HT-29 (cell line): Measurements from ENCODE around the gene ANKRD11. TPM values are rescaled to one million over a fixed set of nuclear protein-coding genes. Genes with fewer than 3 reads are reported as not detected.
"Not testable (repeated sequence)": the region's sequence is repeated elsewhere in the genome, so short reads cannot be mapped to it uniquely, and the experiment has no call there.

Source experiments
- DNase-seq: peaks from one replicate; pipeline ENCODE4 v3.0.0-alpha.2; 2015; ENCODE audit warnings: low spot score
- small RNA-seq: library from RNA; depleted of rRNA; stranded (forward); fragments of <200 nt; gene quantifications from one replicate; pipeline ENCODE3, GENCODE V24; 2014
- total RNA-seq: library from RNA; depleted of rRNA; stranded (reverse); fragments of >200 nt; shearing (Covaris generic); gene quantifications from 2 replicates; pipeline ENCODE4 v1.2.3, GENCODE V29; 2014; rRNA removed

ANKRD11 gene
- total RNA-seq, 1 experiment from 2014 or later = 122 TPM

DNA sequence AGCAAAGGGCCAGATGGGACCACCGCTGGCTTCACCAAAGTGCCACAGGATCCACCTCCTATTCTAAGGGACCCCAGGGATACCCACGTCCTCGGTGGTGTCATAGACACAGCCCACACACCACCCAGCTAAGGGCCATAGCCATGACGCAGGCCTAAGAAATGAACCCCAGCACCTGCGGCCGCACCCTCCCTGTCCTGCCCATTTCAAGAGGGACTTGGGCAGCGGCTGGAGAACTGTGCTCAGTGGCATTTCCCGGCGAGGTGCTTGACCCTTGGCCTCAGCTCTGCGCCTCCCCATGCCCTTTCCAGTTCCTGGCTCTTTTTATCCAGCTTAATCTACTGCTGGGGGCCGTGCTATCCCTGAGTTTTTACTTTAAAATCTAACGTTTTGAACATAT is 245.6 kb downstream of the ANKRD11 start:
- no peak for DNase-seq

GRCh38 chr16:89244264-89244663 is 246.1 kb downstream of the ANKRD11 start:
- DNase-seq = not testable (repeated sequence)

DNA sequence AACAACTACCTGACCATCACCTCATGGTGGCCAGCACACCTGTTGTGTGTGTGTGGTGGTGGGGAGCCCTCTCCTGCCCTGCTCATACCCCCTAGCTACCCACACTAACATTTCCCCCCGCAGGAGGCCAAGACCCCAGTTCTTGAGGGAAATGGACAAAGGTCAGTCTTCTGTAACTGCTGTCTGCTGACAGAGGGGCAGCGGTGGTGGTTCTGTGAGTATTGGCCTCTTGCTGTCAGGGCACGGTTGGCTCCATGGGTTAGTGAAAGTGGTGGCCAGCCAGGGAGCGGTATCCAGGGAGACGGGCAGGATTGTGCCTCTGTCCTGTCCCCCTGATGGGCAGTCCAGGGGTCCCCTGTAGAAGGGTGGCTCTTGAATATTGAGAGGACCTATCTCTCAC is 246.7 kb downstream of the ANKRD11 start:
- no peak for DNase-seq

DNA sequence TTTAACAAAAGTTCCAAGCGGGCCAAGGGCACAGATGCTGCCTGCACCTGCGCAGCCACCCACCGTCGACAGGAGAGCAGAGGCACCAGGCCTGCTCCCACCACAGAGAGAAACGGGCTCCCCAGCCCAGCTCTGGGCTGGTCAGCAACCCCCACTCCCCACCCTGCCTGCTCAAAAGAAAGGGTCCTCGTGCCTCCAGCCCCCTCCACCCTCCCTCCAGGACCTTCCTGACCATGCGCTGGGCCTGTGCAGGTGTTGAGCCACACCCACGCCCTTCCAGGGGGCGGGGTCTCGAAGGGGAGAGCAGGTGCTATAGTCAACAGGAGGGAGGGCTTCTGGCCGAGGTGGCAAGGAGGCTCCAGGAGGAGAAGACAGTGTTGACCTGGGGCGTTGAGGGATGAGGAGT is 247.6 kb downstream of the ANKRD11 start:
- DNase-seq = no peak

- DNase-seq = peak; percentile 58
Measured at GRCh38 chr16:89241187-89242007, 249.0 kb downstream of the ANKRD11 start.

GRCh38 chr16:89237733-89238132 is 252.6 kb downstream of the ANKRD11 start:
- DNase-seq = no peak

DNA sequence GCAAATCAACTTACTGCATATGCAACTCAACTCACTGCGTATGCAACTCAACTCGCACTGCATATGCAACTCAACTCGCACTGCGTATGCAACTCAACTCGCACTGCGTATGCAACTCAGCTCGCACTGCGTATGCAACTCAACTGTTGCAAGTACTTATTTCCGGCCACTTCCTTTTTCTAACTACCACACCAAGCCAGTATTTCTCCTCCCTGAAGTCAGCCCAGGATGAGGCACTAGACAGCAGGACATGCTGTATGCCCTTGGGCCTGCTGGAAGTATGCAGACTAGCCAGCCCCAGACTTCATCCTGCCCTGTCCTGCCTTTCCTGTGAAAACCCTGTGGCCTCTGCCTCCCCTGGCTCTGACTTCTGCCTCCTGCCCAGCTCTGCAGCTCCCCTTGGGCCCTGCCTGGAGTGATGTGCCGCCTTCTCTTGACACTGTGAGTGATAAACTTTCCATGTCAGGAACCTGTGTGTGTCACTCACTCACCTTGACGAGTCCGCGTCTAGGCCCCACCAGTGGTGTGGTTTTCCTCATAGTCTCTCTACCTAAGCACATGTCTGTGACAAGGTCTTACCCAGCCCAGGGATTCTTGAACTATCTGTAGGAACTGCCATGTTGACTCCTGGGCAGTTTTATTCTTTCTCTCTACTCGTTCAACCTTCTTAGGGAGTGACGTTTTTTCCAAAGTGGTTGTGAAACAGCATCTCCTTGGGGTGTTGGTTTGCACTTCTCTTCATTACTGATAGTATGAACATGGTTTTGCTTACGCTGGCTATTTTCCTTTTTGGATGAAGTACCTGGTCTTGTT is 256.5 kb downstream of the ANKRD11 start:
- no peak for DNase-seq

DNA sequence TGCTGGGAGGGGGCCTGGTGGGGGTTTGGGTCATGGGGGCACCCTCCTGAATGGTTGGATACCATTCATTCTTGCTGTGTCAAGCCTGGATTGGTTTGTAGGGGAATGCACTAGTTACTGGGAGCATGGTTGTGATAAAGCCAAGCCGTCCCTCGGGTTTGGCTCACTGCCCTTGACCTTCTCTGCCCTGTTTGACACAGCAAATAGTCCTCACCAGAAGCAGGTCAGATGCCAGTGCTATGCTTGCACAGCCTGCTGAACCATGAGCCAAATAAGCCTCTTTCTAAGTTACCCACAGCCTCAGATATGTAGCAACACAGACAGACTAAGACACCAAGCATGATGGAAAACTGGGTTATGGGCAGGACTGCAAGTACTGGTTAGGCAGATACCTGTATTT is 258.3 kb downstream of the ANKRD11 start:
- no peak for DNase-seq

- DNase-seq = no peak
Measured at GRCh38 chr16:89230255-89230654, 260.1 kb downstream of the ANKRD11 start.

DNA sequence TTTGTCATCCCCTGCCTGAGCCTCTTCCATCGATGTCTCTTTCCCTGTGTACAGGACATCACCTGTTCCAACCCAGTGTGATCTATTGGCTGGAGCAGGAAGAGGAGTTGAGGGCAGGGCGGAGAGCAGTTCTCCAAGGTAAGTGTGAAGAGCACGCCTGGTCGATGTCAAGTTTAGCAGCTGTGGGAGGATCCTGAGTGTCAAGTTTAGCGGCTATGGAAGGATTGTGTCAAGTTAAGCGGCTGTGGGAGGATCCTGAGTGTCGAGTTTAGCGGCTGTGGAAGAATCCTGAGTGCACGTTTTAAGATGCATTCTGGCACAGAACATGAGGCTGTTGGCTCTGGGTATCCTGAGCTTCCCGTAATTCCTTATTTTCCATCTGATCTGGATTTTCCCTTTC is 265.7 kb downstream of the ANKRD11 start:
- no peak for DNase-seq

- DNase-seq = no peak
Measured at GRCh38 chr16:89222931-89223330, 267.4 kb downstream of the ANKRD11 start.

DNA sequence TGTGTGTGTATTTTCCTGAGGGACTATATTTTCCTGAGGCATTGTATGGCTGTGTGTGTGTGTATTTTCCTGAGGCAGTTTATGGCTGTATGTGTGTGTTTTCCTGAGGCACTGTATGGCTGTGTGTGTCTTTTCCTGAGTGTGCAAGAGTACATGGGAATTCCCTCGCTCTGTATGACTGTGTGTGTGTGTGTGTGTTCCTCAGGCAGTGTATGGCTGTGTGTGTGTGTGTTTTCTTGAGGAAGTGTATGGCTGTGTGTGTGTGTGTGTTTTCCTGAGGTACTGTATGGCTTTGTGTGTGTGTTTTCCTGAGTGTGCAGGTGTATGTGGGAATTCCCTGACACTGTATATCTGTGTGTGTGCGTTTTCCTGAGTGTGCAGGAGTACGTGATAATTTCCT is 268.8 kb downstream of the ANKRD11 start:
- DNase-seq = no peak

- no peak for DNase-seq
Measured at GRCh38 chr16:89219365-89219764, 271.0 kb downstream of the ANKRD11 start.

Small RNA genes lying within 50 kb of the gene (small RNA-seq; reads per million reads assigned to genes)
- not detected for gene RNU6-430P

Other genes with a start within 250 kb of the ANKRD11 start
- 150 and 162 TPM in 2 replicates for gene SPG7, start 17.8 kb upstream of the ANKRD11 start, total RNA-seq
- gene RPL13, start 70.1 kb upstream of the ANKRD11 start, total RNA-seq = 8,222 and 8,866 TPM in 2 replicates
- gene CPNE7, start 85.2 kb upstream of the ANKRD11 start, total RNA-seq = 16.5 and 23.8 TPM in 2 replicates
- gene DPEP1, start 123.1 kb upstream of the ANKRD11 start, total RNA-seq = 81.5 and 82.2 TPM in 2 replicates
- 216 and 243 TPM in 2 replicates for gene CHMP1A, start 167.1 kb upstream of the ANKRD11 start, total RNA-seq
- gene SPATA33, start 167.3 kb upstream of the ANKRD11 start, total RNA-seq = 12.5 and 17.1 TPM in 2 replicates
- gene CDK10, start 196.1 kb upstream of the ANKRD11 start, total RNA-seq = 107 and 116 TPM in 2 replicates
- gene SPATA2L, start 211.1 kb upstream of the ANKRD11 start, total RNA-seq = 71.3 and 83.7 TPM in 2 replicates
- gene VPS9D1, start 230.3 kb upstream of the ANKRD11 start, total RNA-seq = 11.7 and 19.1 TPM in 2 replicates
- 48.0 and 48.3 TPM in 2 replicates for gene ZNF276, start 231.0 kb upstream of the ANKRD11 start, total RNA-seq